Neural progenitor cell (in vitro differentiated cells): ENCODE data around the gene PTPRN2.

Source experiments
- CTCF ChIP-seq: fragments of 200-600 bp; sonication (generic); IDR thresholded peaks from 2 replicates; pipeline ENCODE4 v1.5.1; 2017; ENCODE audit warnings: antibody characterized with exemption, mild to moderate bottlenecking
- EZH2 ChIP-seq: fragments of 200-600 bp; sonication (generic); IDR thresholded peaks from 2 replicates; pipeline ENCODE4 v1.6.1; 2017; ENCODE audit warnings: antibody characterized with exemption, mild to moderate bottlenecking, moderate library complexity
- EZH2phosphoT487 ChIP-seq: fragments of 200-600 bp; sonication (generic); IDR thresholded peaks from 2 replicates; pipeline ENCODE4 v1.6.1; 2017; ENCODE audit warnings: antibody characterized with exemption

GRCh38 chr7:158042156-158042880 lies 545.3 kb downstream of the PTPRN2 start:
- no peak for TF ChIP-seq CTCF
- no peak for TF ChIP-seq EZH2
- no peak for TF ChIP-seq EZH2phosphoT487
